Endothelial cell of umbilical vein (primary cell): Measurements from ENCODE around the gene SCIN.

Experiments
- CTCF ChIP-seq, 2 donors: IDR thresholded peaks; 1 replicate in 1 of 2; 2 replicates in 1 of 2; pipeline ENCODE4 v1.5.1; 2011; ENCODE audit warnings: low read length in 2 of 2, mild to moderate bottlenecking in 2 of 2, moderate library complexity in 2 of 2, control low read depth in 1 of 2, inconsistent platforms in 1 of 2, low read depth in 1 of 2; ENCODE audit not compliant: insufficient read depth in 1 of 2; ENCODE audit errors: extremely low read depth in 1 of 2
- EZH2 ChIP-seq: IDR thresholded peaks from 2 replicates; pipeline ENCODE4 v1.6.1; 2012; ENCODE audit warnings: borderline replicate concordance, low read depth, mild to moderate bottlenecking, moderate library complexity, low read length, inconsistent platforms; ENCODE audit not compliant: severe bottlenecking
- FOS ChIP-seq: IDR thresholded peaks from 2 replicates; pipeline ENCODE4 v1.6.1; 2011; ENCODE audit warnings: mild to moderate bottlenecking, low read length, moderate library complexity, borderline replicate concordance; ENCODE audit not compliant: insufficient read depth
- GATA2 ChIP-seq: IDR thresholded peaks from 2 replicates; pipeline ENCODE4 v1.7.0; 2011; ENCODE audit warnings: low read depth, mild to moderate bottlenecking, moderate library complexity, mixed read lengths, low read length; ENCODE audit not compliant: insufficient read length, insufficient read depth
- JUN ChIP-seq: IDR thresholded peaks from 2 replicates; pipeline ENCODE4 v1.6.1; 2011; ENCODE audit warnings: borderline replicate concordance, low read depth; ENCODE audit not compliant: insufficient read length, insufficient read depth
- MAX ChIP-seq: IDR thresholded peaks from 2 replicates; pipeline ENCODE4 v1.6.1; 2011; ENCODE audit not compliant: insufficient read depth, insufficient read length
- MYC ChIP-seq: IDR thresholded peaks from one replicate; pipeline ENCODE4 v1.6.1; 2011; ENCODE audit warnings: mild to moderate bottlenecking, low read depth, low read length
- POLR2A ChIP-seq: IDR thresholded peaks from 2 replicates; pipeline ENCODE4 v1.6.1; 2012; ENCODE audit warnings: low read depth, mild to moderate bottlenecking, control low read depth, low read length
- POLR2AphosphoS5 ChIP-seq: IDR thresholded peaks from 2 replicates; pipeline ENCODE4 v1.6.1; 2012; ENCODE audit warnings: low read depth, mild to moderate bottlenecking, control low read depth, low read length, moderate library complexity; ENCODE audit not compliant: insufficient read depth

- TF ChIP-seq EZH2 (no peak), CTCF (IDR thresholded peaks at IDR 0.05; ENCODE audit: extremely low read depth in 1 of 2, insufficient read depth in 1 of 2, low read depth in 1 of 2, low read length in 2 of 2) (no peak), MAX (no peak), POLR2AphosphoS5 (no peak), POLR2A (no peak), FOS (no peak), MYC (no peak), JUN (no peak), GATA2 (no peak)
Measured at GRCh38 chr7:12573885-12574284, 3.4 kb downstream of the SCIN start.
